Type B pancreatic cell (in vitro differentiated cells): ENCODE results near the gene PLEKHA6. TPM values are rescaled to one million over a fixed set of nuclear protein-coding genes. Genes with fewer than 3 reads are reported as not detected.

Experiments used
- DNase-seq: peaks from one replicate; pipeline ENCODE4 v3.0.0; 2021; ENCODE audit warnings: mixed read lengths; ENCODE audit not compliant: unreplicated experiment; ENCODE audit errors: extremely low spot score
- H3K27ac Mint-ChIP-seq: 2 replicates; pipeline ENCODE4 v1.8.0; 2021; ENCODE audit warnings: mild to moderate bottlenecking, mixed read lengths
- H3K27me3 Mint-ChIP-seq: 2 replicates; pipeline ENCODE4 v1.8.0; 2021; ENCODE audit warnings: mixed read lengths
- H3K36me3 Mint-ChIP-seq: 2 replicates; pipeline ENCODE4 v1.8.0; 2021; ENCODE audit warnings: mixed read lengths
- H3K4me1 Mint-ChIP-seq: one replicate; pipeline ENCODE4 v1.8.0; 2021; ENCODE audit warnings: mixed read lengths; ENCODE audit not compliant: unreplicated experiment
- H3K4me3 Mint-ChIP-seq: 2 replicates; pipeline ENCODE4 v1.8.0; 2021; ENCODE audit warnings: mild to moderate bottlenecking, mixed read lengths
- H3K9me3 Mint-ChIP-seq: 2 replicates; pipeline ENCODE4 v1.8.0; 2021; ENCODE audit warnings: mixed read lengths
- total RNA-seq: library from RNA; stranded (reverse); gene quantifications from 2 replicates; pipeline ENCODE4 v1.2.1, GENCODE V29; 2021; ENCODE audit warnings: low replicate concordance
- TF ChIP-seq, protein P1 (sequence below): fragments of 200-600 bp; sonication (generic); conservative IDR thresholded peaks from 2 replicates; pipeline ENCODE4 v1.5.0; 2021; ENCODE audit warnings: antibody characterized with exemption, mild to moderate bottlenecking

PLEKHA6 gene
- total RNA-seq, 1 donor from 2014 or later = 37.8 TPM

GRCh38 chr1:204322339-204322868 is 37.3 kb downstream of the PLEKHA6 start:
- no peak overlapping the region for H3K4me3 Mint-ChIP-seq
- H3K4me1 Mint-ChIP-seq = peaks cover 56% of the 10 kb centered on the region
- DNase-seq = no peak
- H3K9me3 Mint-ChIP-seq = no peaks in the 10 kb centered on the region
- H3K27me3 Mint-ChIP-seq = no peaks in the 10 kb centered on the region
- peak overlapping the region; percentile 97 for H3K27ac Mint-ChIP-seq
- no peaks in the 10 kb centered on the region for H3K36me3 Mint-ChIP-seq
- TF ChIP-seq, protein P1, sequence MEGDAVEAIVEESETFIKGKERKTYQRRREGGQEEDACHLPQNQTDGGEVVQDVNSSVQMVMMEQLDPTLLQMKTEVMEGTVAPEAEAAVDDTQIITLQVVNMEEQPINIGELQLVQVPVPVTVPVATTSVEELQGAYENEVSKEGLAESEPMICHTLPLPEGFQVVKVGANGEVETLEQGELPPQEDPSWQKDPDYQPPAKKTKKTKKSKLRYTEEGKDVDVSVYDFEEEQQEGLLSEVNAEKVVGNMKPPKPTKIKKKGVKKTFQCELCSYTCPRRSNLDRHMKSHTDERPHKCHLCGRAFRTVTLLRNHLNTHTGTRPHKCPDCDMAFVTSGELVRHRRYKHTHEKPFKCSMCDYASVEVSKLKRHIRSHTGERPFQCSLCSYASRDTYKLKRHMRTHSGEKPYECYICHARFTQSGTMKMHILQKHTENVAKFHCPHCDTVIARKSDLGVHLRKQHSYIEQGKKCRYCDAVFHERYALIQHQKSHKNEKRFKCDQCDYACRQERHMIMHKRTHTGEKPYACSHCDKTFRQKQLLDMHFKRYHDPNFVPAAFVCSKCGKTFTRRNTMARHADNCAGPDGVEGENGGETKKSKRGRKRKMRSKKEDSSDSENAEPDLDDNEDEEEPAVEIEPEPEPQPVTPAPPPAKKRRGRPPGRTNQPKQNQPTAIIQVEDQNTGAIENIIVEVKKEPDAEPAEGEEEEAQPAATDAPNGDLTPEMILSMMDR = no peak

GRCh38 chr1:204321665-204322064 is 38.1 kb downstream of the PLEKHA6 start:
- Mint-ChIP-seq H3K4me1 (peaks cover 58% of the 10 kb centered on the region), H3K9me3 (no peaks in the 10 kb centered on the region), H3K27me3 (no peaks in the 10 kb centered on the region), H3K36me3 (no peaks in the 10 kb centered on the region), H3K27ac (peak overlapping the region; percentile 97), H3K4me3 (peak overlapping the region; percentile 19)
- no peak for DNase-seq
- TF ChIP-seq, protein P1 = no peak

DNA sequence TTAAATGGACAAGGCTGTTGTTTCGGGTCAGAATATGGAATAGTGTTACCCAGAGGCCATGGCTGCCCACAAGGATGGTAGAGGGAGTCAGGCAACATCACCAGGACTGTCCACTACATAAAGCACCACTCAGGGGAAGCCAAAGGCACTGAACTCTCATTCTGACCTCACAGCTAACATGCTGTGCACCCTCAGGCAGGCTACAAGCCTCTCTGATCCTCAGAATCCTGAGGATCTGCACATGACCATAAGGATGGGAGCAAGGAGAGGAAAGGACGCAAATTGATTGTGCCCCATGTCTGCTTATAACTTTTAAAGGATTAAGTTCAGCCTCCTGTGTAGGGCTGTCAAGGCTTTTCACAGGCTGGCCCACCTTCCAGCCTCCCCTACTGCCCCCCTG is 38.7 kb downstream of the PLEKHA6 start:
- peaks cover 58% of the 10 kb centered on the region for H3K4me1 Mint-ChIP-seq
- no peaks in the 10 kb centered on the region for H3K9me3 Mint-ChIP-seq
- no peaks in the 10 kb centered on the region for H3K36me3 Mint-ChIP-seq
- H3K27ac Mint-ChIP-seq = peak overlapping the region; percentile 97
- no peak overlapping the region for H3K4me3 Mint-ChIP-seq
- TF ChIP-seq, protein P1 = no peak
- no peak for DNase-seq
- no peaks in the 10 kb centered on the region for H3K27me3 Mint-ChIP-seq

- DNase-seq = no peak
- Mint-ChIP-seq H3K4me1 (peaks cover 62% of the 10 kb centered on the region), H3K36me3 (no peaks in the 10 kb centered on the region), H3K4me3 (no peak overlapping the region), H3K9me3 (no peaks in the 10 kb centered on the region), H3K27ac (peak overlapping the region; percentile 97), H3K27me3 (no peaks in the 10 kb centered on the region)
- TF ChIP-seq, protein P1 = no peak
Measured at GRCh38 chr1:204320382-204320804, 39.3 kb downstream of the PLEKHA6 start.

DNA sequence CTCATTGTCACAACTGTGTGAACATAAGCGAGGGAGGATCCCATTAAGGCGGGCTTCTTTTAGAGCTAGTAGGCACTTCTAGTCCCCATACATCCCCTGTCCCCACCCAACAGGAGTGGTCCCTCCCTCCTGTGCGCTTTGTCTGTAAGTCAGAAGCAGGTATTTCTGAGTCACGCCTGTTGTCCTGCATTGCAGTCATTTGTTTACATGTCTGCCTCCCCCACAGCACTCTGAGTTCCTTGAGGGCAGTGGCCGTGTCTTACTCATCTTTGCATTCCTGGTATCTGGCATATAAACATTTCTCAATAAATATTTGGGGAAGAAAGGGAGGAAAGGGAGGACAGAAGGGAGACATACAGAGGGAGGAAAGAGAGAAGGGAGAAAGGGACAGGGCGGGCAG is 40.3 kb downstream of the PLEKHA6 start:
- H3K27ac Mint-ChIP-seq = peak overlapping the region; percentile 97
- no peaks in the 10 kb centered on the region for H3K9me3 Mint-ChIP-seq
- peak overlapping the region; percentile 72 for H3K4me3 Mint-ChIP-seq
- H3K4me1 Mint-ChIP-seq = peaks cover 69% of the 10 kb centered on the region
- DNase-seq = no peak
- H3K36me3 Mint-ChIP-seq = no peaks in the 10 kb centered on the region
- TF ChIP-seq, protein P1 = no peak
- no peaks in the 10 kb centered on the region for H3K27me3 Mint-ChIP-seq

GRCh38 chr1:204319027-204319426 is 40.7 kb downstream of the PLEKHA6 start:
- Mint-ChIP-seq H3K36me3 (no peaks in the 10 kb centered on the region), H3K4me3 (peak overlapping the region; percentile 72), H3K9me3 (no peaks in the 10 kb centered on the region), H3K27me3 (no peaks in the 10 kb centered on the region), H3K4me1 (peaks cover 69% of the 10 kb centered on the region), H3K27ac (peak overlapping the region; percentile 97)
- TF ChIP-seq, protein P1 = no peak
- no peak for DNase-seq
